Measurements from ENCODE around the gene TLE2.
"Not testable (repeated sequence)": the region's sequence is repeated elsewhere in the genome, so short reads cannot be mapped to it uniquely, and the experiment has no call there.

Gene TLE2

GRCh38 chr19:3054972-3055740 lies 26.1 kb upstream of the TLE2 start:
- DNase-seq (ENCODE audit: low spot score), result no peak
- no peak for TF ChIP-seq CTCF (IDR thresholded peaks at IDR 0.05; ENCODE audit: extremely low read depth, missing control alignments)

GRCh38 chr19:3054265-3054971 lies 25.3 kb upstream of the TLE2 start:
- no peak for DNase-seq (ENCODE audit: low spot score)
- no peak for TF ChIP-seq CTCF (IDR thresholded peaks at IDR 0.05; ENCODE audit: extremely low read depth, missing control alignments)

- TF ChIP-seq CTCF (IDR thresholded peaks at IDR 0.05; ENCODE audit: extremely low read depth, missing control alignments), result no peak
- DNase-seq (ENCODE audit: low spot score), result no peak
Measured at GRCh38 chr19:3053780-3054179, 24.7 kb upstream of the TLE2 start.

GRCh38 chr19:3053218-3053621 lies 24.1 kb upstream of the TLE2 start:
- no peak for TF ChIP-seq CTCF (IDR thresholded peaks at IDR 0.05; ENCODE audit: extremely low read depth, missing control alignments)
- no peak for DNase-seq (ENCODE audit: low spot score)

GRCh38 chr19:3050016-3050415 lies 20.9 kb upstream of the TLE2 start:
- not testable (repeated sequence) for DNase-seq (ENCODE audit: low spot score)

- TF ChIP-seq CTCF (IDR thresholded peaks at IDR 0.05; ENCODE audit: extremely low read depth, missing control alignments), result no peak
- DNase-seq (ENCODE audit: low spot score), result no peak
Measured at GRCh38 chr19:3049089-3049488, 20.0 kb upstream of the TLE2 start.

- no peak for DNase-seq (ENCODE audit: low spot score)
- no peak for TF ChIP-seq CTCF (IDR thresholded peaks at IDR 0.05; ENCODE audit: extremely low read depth, missing control alignments)
Measured at GRCh38 chr19:3048190-3048533, 19.1 kb upstream of the TLE2 start.

Measured in GM20000 (cell line).